Spleen (tissue), 11 donors: ENCODE measurements around the gene TDRD9. TPM values are rescaled to one million over a fixed set of nuclear protein-coding genes. Genes with fewer than 3 reads are reported as not detected.
A peak's percentile ranks its signal among the peaks of the same experiment; 100 is the strongest.

ENCODE experiments used
- DNase-seq: peaks from one replicate; pipeline ENCODE4 v3.0.0-alpha.2; 2020
- H3K27ac ChIP-seq, 8 donors: fragments of 200-600 bp; sonication (generic) in 7 of 8; 1 replicate in 4 of 8; 2 replicates in 4 of 8; pipeline versions ENCODE4 v1.5.0 to v1.8.0; 2016 to 2021; ENCODE audit warnings: inconsistent platforms in 4 of 8, mild to moderate bottlenecking in 4 of 8, moderate library complexity in 1 of 8
- H3K27me3 ChIP-seq, 7 donors: fragments of 200-600 bp; sonication (generic) in 6 of 7; replicated peaks in 1 of 7; 1 replicate in 4 of 7; 2 replicates in 3 of 7; pipeline versions ENCODE4 v1.5.0 to v1.8.0; 2016 to 2021; ENCODE audit warnings: inconsistent platforms in 3 of 7, mild to moderate bottlenecking in 1 of 7
- H3K36me3 ChIP-seq, 6 donors: fragments of 200-600 bp; sonication (generic) in 5 of 6; 1 replicate in 4 of 6; 2 replicates in 2 of 6; pipeline versions ENCODE4 v1.5.0 to v1.8.0; 2016 to 2021; ENCODE audit warnings: inconsistent platforms in 2 of 6
- H3K4me1 ChIP-seq, 6 donors: fragments of 200-600 bp; sonication (generic) in 5 of 6; 1 replicate in 3 of 6; 2 replicates in 3 of 6; pipeline versions ENCODE4 v1.5.0 to v1.8.0; 2016 to 2021; ENCODE audit warnings: inconsistent platforms in 3 of 6
- H3K4me3 ChIP-seq, 8 donors: fragments of 200-600 bp; sonication (generic) in 7 of 8; 1 replicate in 4 of 8; 2 replicates in 4 of 8; pipeline versions ENCODE4 v1.5.0 to v1.8.0; 2016 to 2021; ENCODE audit warnings: inconsistent platforms in 4 of 8, mild to moderate bottlenecking in 4 of 8, moderate library complexity in 2 of 8
- H3K9me3 ChIP-seq, 8 donors: fragments of 200-600 bp; sonication (generic) in 7 of 8; 1 replicate in 4 of 8; 2 replicates in 4 of 8; pipeline versions ENCODE4 v1.5.0 to v1.8.0; 2016 to 2021; ENCODE audit warnings: inconsistent platforms in 4 of 8
- POLR2A ChIP-seq, 3 donors: fragments of 450-650 bp; IDR thresholded peaks; one replicate each; pipeline ENCODE4 v1.5.1; 2017; ENCODE audit warnings: antibody characterized with exemption in 3 of 3, mild to moderate bottlenecking in 1 of 3
- POLR2AphosphoS5 ChIP-seq, 3 donors: sonication (generic); formaldehyde crosslinking; IDR thresholded peaks; one replicate each; pipeline ENCODE4 v1.5.1; 2017; ENCODE audit warnings: antibody characterized with exemption in 3 of 3
- WGBS, 5 donors: extraction: QIAGEN DNeasy Blood & Tissue Kit in 3 of 5; methylation state at CpG; one replicate each; pipeline versions ENCODE4 v1.1.5 to v1.1.7; 2013 to 2018; 5-methylcytosine and 5-hydroxymethylcytosine counted together
- intact Hi-C: fragments of 100-400 bp; cut with DNase I; formaldehyde crosslinking; loops from one replicate; pipeline ENCODE4 v1.15.0; 2023; ENCODE audit warnings: low total_unique reads
- polyA plus RNA-seq, 3 donors: library from polyadenylated mRNA; stranded (reverse); fragments of 200-250 nt; gene quantifications; one replicate each; pipeline ENCODE4 v1.2.1, GENCODE V29; 2013
- total RNA-seq, 7 donors: library from RNA; depleted of rRNA in 3 of 7; stranded (reverse); fragments of >200 nt in 3 of 7; fragmentation: NEBNext Ultra II Directional in 4 of 7; extraction: Animal tissue kit (Norgen Biotek cat#: 25700) in 4 of 7; gene quantifications; one replicate each; pipeline versions ENCODE4 v1.1.0 to v1.2.1, GENCODE V29; 2016 to 2021
- TF ChIP-seq, protein P1 (sequence below), 11 experiments: fragments of 200-600 bp in 7 of 11; fragments of 450-650 bp in 4 of 11; sonication (generic) in 4 of 11; IDR thresholded peaks in 8 of 11; conservative IDR thresholded peaks in 3 of 11; 1 replicate in 7 of 11; 2 replicates in 4 of 11; pipeline versions ENCODE4 v1.4.0 to v1.8.0; 2016 to 2021; ENCODE audit warnings: antibody characterized with exemption in 11 of 11, inconsistent platforms in 4 of 11, mild to moderate bottlenecking in 1 of 11
- donor health status: healthy with polysubstance abuse.
- donor health status: DM: no; HTN: no; CAD: no; lungs with moderate emphysema.
- donor health status: DM: no; HTN: no; CAD: no.
- donor health status: Bipolar disorder and iron deficiency.
- donor health status: healthy.
- donor health status: DM: no; HTN: no; CAD: no.
- donor health status: DM: yes; HTN: yes; CAD: no.

The TDRD9 gene
- total and polyA plus RNA-seq, 10 donors: 0.70 to 18.7 (median 8.0) TPM

DNA sequence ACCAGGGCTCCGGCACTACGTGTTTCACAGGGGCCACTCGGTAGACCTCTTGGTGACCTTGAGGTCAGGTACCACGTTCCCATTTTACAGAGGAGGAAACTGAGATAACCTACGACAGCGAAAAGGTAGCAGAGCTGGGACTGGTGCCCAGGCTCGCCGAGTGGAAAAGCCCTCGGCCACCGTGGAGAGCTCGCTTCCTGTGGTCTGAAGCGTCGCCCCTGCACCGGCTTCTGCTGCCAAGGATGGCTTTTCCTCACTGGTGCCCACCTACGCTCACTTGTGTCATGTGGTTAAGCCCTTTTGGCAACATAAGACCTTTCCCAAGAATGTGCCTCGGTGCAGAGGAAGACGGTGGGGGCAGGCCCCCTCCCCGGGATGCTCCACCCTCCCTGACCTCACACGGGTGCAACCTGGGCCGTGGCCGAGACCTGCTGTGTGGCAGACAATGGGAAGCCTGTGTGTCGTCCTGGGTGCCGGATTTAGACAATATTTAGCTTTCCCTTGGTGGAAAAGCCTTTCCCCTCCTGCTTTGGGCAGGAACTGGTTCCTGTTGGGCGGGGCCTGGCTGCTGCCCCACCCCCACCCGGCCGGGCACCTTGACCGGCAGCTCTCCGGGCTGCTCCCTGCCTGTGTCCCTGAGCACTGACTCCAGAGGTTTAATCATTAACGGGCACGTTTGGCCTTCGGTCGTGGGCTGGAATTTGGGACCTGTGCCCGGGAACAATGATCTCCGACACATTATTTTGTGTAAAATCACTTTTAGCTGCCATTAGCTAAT is 48.5 kb upstream of the TDRD9 start:
- no peak for DNase-seq
- no peak for TF ChIP-seq POLR2A (IDR thresholded peaks at IDR 0.05)
- TF ChIP-seq, protein P1, sequence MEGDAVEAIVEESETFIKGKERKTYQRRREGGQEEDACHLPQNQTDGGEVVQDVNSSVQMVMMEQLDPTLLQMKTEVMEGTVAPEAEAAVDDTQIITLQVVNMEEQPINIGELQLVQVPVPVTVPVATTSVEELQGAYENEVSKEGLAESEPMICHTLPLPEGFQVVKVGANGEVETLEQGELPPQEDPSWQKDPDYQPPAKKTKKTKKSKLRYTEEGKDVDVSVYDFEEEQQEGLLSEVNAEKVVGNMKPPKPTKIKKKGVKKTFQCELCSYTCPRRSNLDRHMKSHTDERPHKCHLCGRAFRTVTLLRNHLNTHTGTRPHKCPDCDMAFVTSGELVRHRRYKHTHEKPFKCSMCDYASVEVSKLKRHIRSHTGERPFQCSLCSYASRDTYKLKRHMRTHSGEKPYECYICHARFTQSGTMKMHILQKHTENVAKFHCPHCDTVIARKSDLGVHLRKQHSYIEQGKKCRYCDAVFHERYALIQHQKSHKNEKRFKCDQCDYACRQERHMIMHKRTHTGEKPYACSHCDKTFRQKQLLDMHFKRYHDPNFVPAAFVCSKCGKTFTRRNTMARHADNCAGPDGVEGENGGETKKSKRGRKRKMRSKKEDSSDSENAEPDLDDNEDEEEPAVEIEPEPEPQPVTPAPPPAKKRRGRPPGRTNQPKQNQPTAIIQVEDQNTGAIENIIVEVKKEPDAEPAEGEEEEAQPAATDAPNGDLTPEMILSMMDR (IDR thresholded peaks at IDR 0.05 in 8 of 11, conservative IDR thresholded peaks at IDR 0.05 in 3 of 11): no peak
- peak in 2 of 3 donors; percentile 48 to 59 for TF ChIP-seq POLR2AphosphoS5 (IDR thresholded peaks at IDR 0.05)
- peaks cover 0 to 31% (median 5%) of the 10 kb centered on the region in 7 donors for H3K27me3 ChIP-seq
- no peaks in the 10 kb centered on the region for H3K9me3 ChIP-seq
- peak overlapping the region; percentile 43 to 86 (median 81) for H3K27ac ChIP-seq
- no peaks in the 10 kb centered on the region for H3K36me3 ChIP-seq
- intact Hi-C loops: no loop called here
- 14 to 21% (median 19%) methylated on average over 24 to 34 of the region's 34 CpGs for WGBS, 5 donors
- H3K4me1 ChIP-seq: peaks cover 26 to 69% (median 44%) of the 10 kb centered on the region in 6 donors
- peak overlapping the region in 7 of 8 donors; percentile 14 to 65 (median 28) for H3K4me3 ChIP-seq

DNA sequence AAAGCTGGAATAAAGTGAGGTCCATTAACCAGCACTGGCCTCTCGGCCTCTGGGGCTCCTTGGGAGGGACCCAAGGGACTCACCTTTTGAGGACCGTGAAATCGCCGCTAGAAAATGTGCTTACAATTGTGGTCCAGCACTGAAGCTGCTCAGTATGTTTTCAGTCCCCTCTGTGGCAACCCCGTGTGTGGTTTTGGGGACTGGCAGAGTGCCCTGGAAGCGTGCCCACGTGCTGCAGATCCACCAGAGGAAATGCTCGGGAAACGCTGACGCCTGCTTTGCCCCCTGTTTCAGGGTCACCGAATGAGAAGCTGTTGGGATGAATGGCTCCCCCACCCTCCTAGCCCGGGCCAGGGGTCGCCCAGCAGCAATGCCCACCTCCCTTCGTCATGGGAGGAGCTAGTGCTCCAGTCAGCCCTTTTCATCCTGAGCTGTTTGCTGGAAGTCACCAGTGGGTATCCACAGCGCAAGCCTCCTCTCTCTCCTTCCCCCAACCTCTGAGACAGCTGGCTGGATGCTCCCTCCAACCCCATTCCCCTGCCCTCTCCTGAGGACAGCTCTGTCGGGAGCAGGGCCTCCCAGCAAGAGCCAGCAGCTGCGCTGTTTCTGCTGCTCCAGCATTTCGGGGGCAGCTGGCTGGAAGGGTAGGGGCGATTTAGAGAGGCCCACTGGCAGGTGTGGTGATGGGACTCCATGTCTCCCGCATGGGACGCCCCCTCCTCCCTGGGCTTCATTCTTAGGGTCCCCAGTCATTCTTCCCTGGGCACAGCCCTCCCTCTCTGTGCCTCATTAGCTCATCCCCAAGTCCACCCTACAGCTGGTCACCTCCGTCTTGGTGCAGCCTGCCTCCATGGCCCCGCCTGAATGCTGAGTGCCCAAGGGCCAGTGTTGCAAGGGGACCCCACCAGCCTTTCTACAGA is 47.6 kb upstream of the TDRD9 start:
- Histone ChIP-seq H3K9me3 (no peaks in the 10 kb centered on the region), H3K27ac (peak overlapping the region; percentile 43 to 86 (median 81)), H3K4me3 (peak overlapping the region in 6 of 8 donors; percentile 18 to 65 (median 28)), H3K4me1 (peaks cover 26 to 77% (median 48%) of the 10 kb centered on the region in 6 donors), H3K27me3 (peaks cover 0 to 31% (median 5%) of the 10 kb centered on the region in 7 donors), H3K36me3 (no peaks in the 10 kb centered on the region)
- peak; percentile 88 for DNase-seq
- intact Hi-C loops: no loop called here
- WGBS, 5 donors: 14 to 28% (median 19%) methylated on average over 20 to 23 of the region's 23 CpGs
- TF ChIP-seq POLR2A (IDR thresholded peaks at IDR 0.05) (no peak), POLR2AphosphoS5 (IDR thresholded peaks at IDR 0.05) (peak; percentile 52 to 69 (median 68))
- TF ChIP-seq, protein P1 (IDR thresholded peaks at IDR 0.05 in 8 of 11, conservative IDR thresholded peaks at IDR 0.05 in 3 of 11): no peak

DNA sequence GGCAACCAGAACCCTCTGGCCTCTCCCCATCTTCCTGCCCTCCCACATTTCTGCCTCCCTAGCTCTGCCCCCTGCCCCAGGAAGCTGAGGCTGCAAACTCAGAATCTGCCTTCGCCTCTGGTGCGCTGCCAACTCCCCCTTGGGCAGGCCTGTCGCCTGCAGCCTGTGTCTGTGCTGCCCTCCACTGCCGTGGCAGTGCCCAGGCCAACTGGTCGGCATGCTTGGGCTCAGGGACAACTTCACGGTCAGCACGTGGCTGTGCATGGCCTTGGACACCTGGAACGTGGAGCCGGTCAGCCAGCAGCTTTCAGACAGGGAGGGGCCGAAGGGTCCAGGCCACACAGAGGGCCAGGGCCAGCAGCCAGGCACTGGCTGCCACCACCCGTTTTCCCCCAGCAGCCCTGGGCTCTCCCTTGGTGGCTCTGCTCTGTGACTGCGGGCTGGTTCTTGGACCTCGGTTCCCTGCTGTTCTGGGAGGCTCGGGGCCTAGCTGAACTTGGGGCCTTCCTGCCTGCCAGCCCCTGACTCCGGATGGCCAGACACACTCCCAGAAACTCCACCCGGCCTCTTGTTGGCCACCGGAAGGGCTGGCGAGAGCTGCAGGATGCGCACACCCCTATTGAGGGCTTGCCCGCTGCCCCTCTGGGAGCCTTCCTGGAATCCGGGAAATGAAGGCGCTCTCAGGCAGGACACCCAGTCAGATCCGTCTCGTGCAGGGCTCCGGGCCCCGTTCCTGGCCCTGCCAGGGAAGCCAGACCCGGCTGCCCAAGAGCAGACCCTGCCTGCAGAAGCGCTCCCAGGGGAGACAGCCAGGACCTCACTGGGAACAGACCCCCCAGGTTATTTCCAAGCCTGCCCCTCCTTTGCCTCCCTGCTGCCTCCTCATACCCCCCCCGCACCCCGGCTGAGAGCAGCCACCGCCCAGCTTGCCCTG is 46.7 kb upstream of the TDRD9 start:
- Histone ChIP-seq H3K9me3 (no peaks in the 10 kb centered on the region), H3K27ac (peak overlapping the region in 7 of 8 donors; percentile 53 to 86 (median 83)), H3K4me1 (peaks cover 26 to 86% (median 53%) of the 10 kb centered on the region in 6 donors), H3K4me3 (peak overlapping the region in 1 of 8 donors; percentile 65), H3K36me3 (no peaks in the 10 kb centered on the region), H3K27me3 (peaks cover 0 to 31% (median 5%) of the 10 kb centered on the region in 7 donors)
- peak; percentile 84 for DNase-seq
- intact Hi-C loops: no loop called here
- TF ChIP-seq POLR2A (IDR thresholded peaks at IDR 0.05) (no peak), POLR2AphosphoS5 (IDR thresholded peaks at IDR 0.05) (peak; percentile 77 to 81 (median 81))
- TF ChIP-seq, protein P1 (IDR thresholded peaks at IDR 0.05 in 8 of 11, conservative IDR thresholded peaks at IDR 0.05 in 3 of 11): peak in 1 of 11 experiments; percentile 9
- WGBS, 5 donors: 61 to 68% (median 64%) methylated on average over 19 to 31 of the region's 31 CpGs
